ENCODE data around the gene KSR2. TPM values are rescaled to one million over a fixed set of nuclear protein-coding genes. Genes with fewer than 3 reads are reported as not detected.

Gene KSR2
- total RNA-seq, 1 donor from 2014 or later = 0.25 TPM

- intact Hi-C loops (cut with DNase I) = no loop called here
Observed at GRCh38 chr12:117473856-117474255, 494.9 kb downstream of the KSR2 start.

DNA sequence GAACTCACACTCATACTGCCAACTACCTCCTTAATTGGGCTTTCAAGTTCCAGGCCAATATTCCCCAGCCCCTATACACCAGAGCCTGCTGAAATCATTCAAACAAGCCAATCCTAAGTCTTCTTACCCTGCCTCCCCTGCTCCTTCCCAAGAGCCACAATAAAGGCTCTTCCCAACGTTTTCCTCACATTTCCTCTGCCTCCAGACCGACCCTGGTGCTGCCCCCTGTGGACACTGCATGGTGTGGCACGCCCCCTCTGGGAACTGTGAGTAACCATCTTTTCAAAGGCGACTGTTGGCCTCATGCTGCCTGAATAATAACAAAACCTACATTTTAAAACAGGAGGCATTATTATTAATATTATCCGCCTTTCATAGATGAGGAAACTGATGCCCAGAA, 495.8 kb downstream of the KSR2 start:
- no peaks in the 10 kb centered on the region for H3K9me3 ChIP-seq
- TF ChIP-seq POLR2AphosphoS5 (IDR thresholded peaks at IDR 0.05; ENCODE audit: insufficient read depth in 1 of 2, low read depth in 1 of 2) (no peak), CTCF (IDR thresholded peaks at IDR 0.05) (no peak), POLR2A (IDR thresholded peaks at IDR 0.05) (no peak)
- no peaks in the 10 kb centered on the region for H3K36me3 ChIP-seq
- intact Hi-C loops (cut with DNase I) = no loop called here
- no peaks in the 10 kb centered on the region for H3K4me1 ChIP-seq
- no peak for DNase-seq (ENCODE audit: extremely low spot score in 2 of 2)
- H3K27me3 ChIP-seq = no peaks in the 10 kb centered on the region
- no peak overlapping the region for H3K4me3 ChIP-seq
- H3K27ac ChIP-seq = no peak overlapping the region

More at GRCh38 chr12:117473856-117474255, 494.9 kb downstream of the KSR2 start:
- no peaks in the 10 kb centered on the region for H3K9me3 ChIP-seq
- H3K36me3 ChIP-seq = no peaks in the 10 kb centered on the region
- H3K27ac ChIP-seq = no peak overlapping the region
- H3K4me3 ChIP-seq = no peak overlapping the region
- no peaks in the 10 kb centered on the region for H3K27me3 ChIP-seq
- no peak for DNase-seq (ENCODE audit: extremely low spot score in 2 of 2)
- H3K4me1 ChIP-seq = no peaks in the 10 kb centered on the region
- TF ChIP-seq POLR2A (IDR thresholded peaks at IDR 0.05) = no peak
- TF ChIP-seq CTCF (IDR thresholded peaks at IDR 0.05) = no peak
- TF ChIP-seq POLR2AphosphoS5 (IDR thresholded peaks at IDR 0.05; ENCODE audit: insufficient read depth in 1 of 2, low read depth in 1 of 2) = no peak

DNA sequence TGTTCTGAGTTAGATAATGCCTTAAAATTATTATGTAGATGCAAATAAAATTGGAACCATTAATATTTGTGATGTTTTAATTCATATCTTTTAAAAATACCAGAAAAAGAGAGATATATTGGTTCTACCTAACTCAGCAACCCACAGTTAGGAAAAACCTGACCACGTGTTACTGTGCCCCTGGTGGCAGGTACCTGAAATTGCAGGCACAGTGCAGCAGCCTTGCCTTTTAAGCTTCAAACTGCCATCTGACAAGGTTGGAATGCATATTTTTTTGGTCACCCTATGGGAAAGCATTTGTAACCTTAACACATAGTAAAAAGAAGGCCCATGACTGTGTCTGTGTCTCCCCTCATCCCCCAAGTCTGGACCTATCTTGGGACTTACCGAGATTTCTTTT, 498.0 kb downstream of the KSR2 start:
- no peak for TF ChIP-seq POLR2AphosphoS5 (IDR thresholded peaks at IDR 0.05; ENCODE audit: insufficient read depth in 1 of 2, low read depth in 1 of 2)
- no peak for TF ChIP-seq CTCF (IDR thresholded peaks at IDR 0.05)
- no peak for TF ChIP-seq POLR2A (IDR thresholded peaks at IDR 0.05)
- no peaks in the 10 kb centered on the region for H3K36me3 ChIP-seq
- no peak for DNase-seq (ENCODE audit: extremely low spot score in 2 of 2)
- no peak overlapping the region for H3K27ac ChIP-seq
- no peak overlapping the region for H3K4me3 ChIP-seq
- H3K9me3 ChIP-seq = no peaks in the 10 kb centered on the region
- H3K27me3 ChIP-seq = no peaks in the 10 kb centered on the region
- no peaks in the 10 kb centered on the region for H3K4me1 ChIP-seq
- intact Hi-C loops (cut with DNase I) = no loop called here

DNA sequence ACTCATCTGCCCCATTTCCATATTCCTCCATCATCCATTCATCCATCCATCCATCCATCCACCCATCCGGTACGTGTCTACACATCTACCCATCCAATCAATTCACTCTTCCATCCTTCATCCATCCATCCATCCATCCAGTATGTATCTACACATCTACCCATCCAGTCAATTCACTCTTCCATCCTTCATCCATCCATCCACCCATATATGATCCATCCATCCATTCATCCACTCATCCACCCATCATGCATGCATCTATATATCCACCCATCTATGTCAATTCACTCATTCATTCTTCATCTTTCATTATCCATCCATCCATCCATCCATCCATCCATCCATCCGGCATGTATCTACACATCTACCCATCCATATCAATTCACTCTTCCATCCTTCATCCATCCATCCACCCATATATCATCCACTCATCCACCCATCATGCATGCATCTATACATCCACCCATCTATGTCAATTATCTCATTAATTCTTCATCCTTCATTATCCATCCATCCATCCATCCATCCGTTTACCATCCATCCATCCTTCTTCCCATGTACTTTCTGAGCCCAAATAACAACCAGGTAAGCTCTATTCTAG, 498.8 kb downstream of the KSR2 start:
- no peaks in the 10 kb centered on the region for H3K27me3 ChIP-seq
- no peak for DNase-seq (ENCODE audit: extremely low spot score in 2 of 2)
- H3K9me3 ChIP-seq = no peaks in the 10 kb centered on the region
- H3K27ac ChIP-seq = no peak overlapping the region
- H3K4me1 ChIP-seq = no peaks in the 10 kb centered on the region
- H3K4me3 ChIP-seq = no peak overlapping the region
- intact Hi-C loops (cut with DNase I) = no loop called here
- no peaks in the 10 kb centered on the region for H3K36me3 ChIP-seq
- TF ChIP-seq POLR2AphosphoS5 (IDR thresholded peaks at IDR 0.05; ENCODE audit: insufficient read depth in 1 of 2, low read depth in 1 of 2) (no peak), POLR2A (IDR thresholded peaks at IDR 0.05) (no peak), CTCF (IDR thresholded peaks at IDR 0.05) (no peak)

DNA sequence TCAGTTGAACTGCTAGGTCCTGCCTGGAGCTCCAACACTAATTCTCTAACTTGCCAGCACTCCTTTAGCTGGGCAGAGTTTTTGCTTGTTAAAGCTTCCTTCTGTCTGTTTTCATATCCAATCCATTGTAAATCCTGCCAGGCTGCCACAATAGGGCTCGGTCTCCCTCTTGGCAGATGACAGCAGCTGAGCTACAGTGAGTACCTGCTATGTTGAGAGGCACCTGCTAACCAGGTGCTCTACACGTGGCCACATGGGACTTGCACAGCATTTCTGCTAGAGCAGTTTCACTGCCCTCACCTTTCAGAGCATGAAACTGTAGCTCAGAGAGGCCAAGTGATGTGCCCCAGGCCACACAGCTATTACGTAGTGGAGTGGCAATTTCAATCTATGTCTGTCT, 500.8 kb downstream of the KSR2 start:
- H3K36me3 ChIP-seq = no peaks in the 10 kb centered on the region
- H3K4me3 ChIP-seq = no peak overlapping the region
- DNase-seq (ENCODE audit: extremely low spot score in 2 of 2) = no peak
- no peaks in the 10 kb centered on the region for H3K9me3 ChIP-seq
- no peak for TF ChIP-seq POLR2AphosphoS5 (IDR thresholded peaks at IDR 0.05; ENCODE audit: insufficient read depth in 1 of 2, low read depth in 1 of 2)
- no peak for TF ChIP-seq CTCF (IDR thresholded peaks at IDR 0.05)
- no peak for TF ChIP-seq POLR2A (IDR thresholded peaks at IDR 0.05)
- no peaks in the 10 kb centered on the region for H3K27me3 ChIP-seq
- intact Hi-C loops (cut with DNase I) = no loop called here
- no peaks in the 10 kb centered on the region for H3K4me1 ChIP-seq
- no peak overlapping the region for H3K27ac ChIP-seq
